Measurements from ENCODE around the gene RNF43.

- TF ChIP-seq CTCF (IDR thresholded peaks at IDR 0.05) (no peak), POLR2A (IDR thresholded peaks at IDR 0.05) (no peak)
Measured at GRCh38 chr17:58421711-58422110, 4.4 kb upstream of the RNF43 start.
